IMR-90 (cell line): Measurements from ENCODE around the gene CYP27C1. TPM values are rescaled to one million over a fixed set of nuclear protein-coding genes. Genes with fewer than 3 reads are reported as not detected.

Source experiments
- ATAC-seq: fragments of 200-7000 bp; cut with Tn5 transposase; 2 replicates; pipeline ENCODE4 v1.9.1; 2020; ENCODE audit warnings: low read depth, mild to moderate bottlenecking, moderate library complexity
- BruUV-seq: library from RNA; stranded (reverse); fragments of 400-500 nt; replicated peaks from 2 replicates; lab custom pipeline; 2021; lab: Mats Ljungman, UMichigan
- CTCF ChIA-PET: fragments of 300-600 bp; formaldehyde crosslinking; extraction: SDS; loops from one replicate; lab custom pipeline; 2021; ENCODE audit warnings: antibody characterized with exemption; lab: Yijun Ruan, JAX
- POLR2A ChIA-PET: fragments of 300-600 bp; sonication (Branson Sonifier 250); formaldehyde crosslinking; loops from one replicate; lab custom pipeline; 2022; ENCODE audit warnings: antibody characterized with exemption; ENCODE audit not compliant: unreplicated experiment; lab: Charles Lee
- DNase-seq: peaks from one replicate; pipeline ENCODE4 v3.0.0; 2013
- H2AFZ ChIP-seq: replicated peaks from 2 replicates; pipeline ENCODE3; 2013; ENCODE audit warnings: low read length, mild to moderate bottlenecking; ENCODE audit not compliant: poor library complexity
- H2AK5ac ChIP-seq: 2 replicates; pipeline ENCODE4 v1.6.1; 2013; ENCODE audit warnings: low read depth, low read length, inconsistent platforms
- H2AK9ac ChIP-seq: replicated peaks from 2 replicates; pipeline ENCODE3; 2013; ENCODE audit warnings: mild to moderate bottlenecking, low read depth, low read length, moderate library complexity; ENCODE audit not compliant: poor library complexity
- H2BK120ac ChIP-seq: 2 replicates; pipeline ENCODE4 v1.6.1; 2013; ENCODE audit warnings: low read depth, low read length, inconsistent platforms
- H2BK15ac ChIP-seq: 3 replicates; pipeline ENCODE4 v1.6.1; 2013; ENCODE audit warnings: low read depth, low read length, inconsistent platforms
- H2BK20ac ChIP-seq: 2 replicates; pipeline ENCODE4 v1.6.1; 2013; ENCODE audit warnings: low read depth, mild to moderate bottlenecking, inconsistent platforms, low read length, moderate library complexity
- H2BK5ac ChIP-seq: 2 replicates; pipeline ENCODE4 v1.6.1; 2013; ENCODE audit warnings: mild to moderate bottlenecking, low read depth, low read length, inconsistent platforms; ENCODE audit not compliant: poor library complexity, severe bottlenecking
- H3K14ac ChIP-seq: replicated peaks from 2 replicates; pipeline ENCODE4 v1.6.1; 2013; ENCODE audit warnings: low read depth, low read length, inconsistent platforms
- H3K18ac ChIP-seq: 2 replicates; pipeline ENCODE4 v1.6.1; 2013; ENCODE audit warnings: low read depth, low read length, control low read depth
- H3K23ac ChIP-seq: 2 replicates; pipeline ENCODE4 v1.6.1; 2013; ENCODE audit warnings: low read depth, low read length, inconsistent platforms
- H3K27ac ChIP-seq: 2 replicates; pipeline ENCODE4 v1.5.1; 2013; ENCODE audit warnings: mild to moderate bottlenecking, control low read depth, low read length; ENCODE audit not compliant: insufficient read depth
- H3K27me3 ChIP-seq: 2 replicates; pipeline ENCODE4 v1.6.1; 2013; ENCODE audit warnings: low read length; ENCODE audit not compliant: control insufficient read depth, insufficient read depth
- H3K36me3 ChIP-seq: 2 replicates; pipeline ENCODE4 v1.6.1; 2013; ENCODE audit warnings: low read length, mixed read lengths; ENCODE audit not compliant: control insufficient read depth, insufficient read depth
- H3K4ac ChIP-seq: 2 replicates; pipeline ENCODE4 v1.6.1; 2013; ENCODE audit warnings: low read depth, low read length, inconsistent platforms
- H3K4me1 ChIP-seq: 2 replicates; pipeline ENCODE4 v1.6.1; 2013; ENCODE audit warnings: low read length, mixed read lengths; ENCODE audit not compliant: control insufficient read depth, insufficient read depth
- H3K4me2 ChIP-seq: 2 replicates; pipeline ENCODE4 v1.6.1; 2013; ENCODE audit warnings: low read depth, mild to moderate bottlenecking, control low read depth, low read length, moderate library complexity
- H3K4me3 ChIP-seq: 2 replicates; pipeline ENCODE4 v1.5.1; 2013; ENCODE audit warnings: low read depth, mild to moderate bottlenecking, control low read depth, low read length, moderate library complexity; ENCODE audit not compliant: insufficient read depth
- H3K56ac ChIP-seq: 2 replicates; pipeline ENCODE4 v1.6.1; 2013; ENCODE audit warnings: low read length, inconsistent platforms; ENCODE audit not compliant: insufficient read depth; ENCODE audit errors: extremely low read depth
- H3K79me1 ChIP-seq, 2 experiments: 2 replicates each; pipeline ENCODE4 v1.6.1; 2013; ENCODE audit warnings: low read length in 2 of 2, inconsistent platforms in 1 of 2, low read depth in 1 of 2
- H3K9ac ChIP-seq: 2 replicates; pipeline ENCODE4 v1.6.1; 2013; ENCODE audit warnings: low read depth, low read length, control low read depth
- H3K9me1 ChIP-seq: 2 replicates; pipeline ENCODE4 v1.6.1; 2013; ENCODE audit warnings: low read length, inconsistent platforms; ENCODE audit not compliant: insufficient read depth
- H3K9me3 ChIP-seq: 2 replicates; pipeline ENCODE4 v1.6.1; 2013; ENCODE audit warnings: low read length; ENCODE audit not compliant: control insufficient read depth, insufficient read depth
- H4K20me1 ChIP-seq: 2 replicates; pipeline ENCODE4 v1.6.1; 2013; ENCODE audit warnings: low read length, inconsistent platforms; ENCODE audit not compliant: insufficient read depth
- H4K5ac ChIP-seq: 2 replicates; pipeline ENCODE4 v1.6.1; 2013; ENCODE audit warnings: mild to moderate bottlenecking, low read depth, low read length, control low read depth
- H4K8ac ChIP-seq, 2 experiments: 2 replicates each; pipeline ENCODE4 v1.6.1; 2013; ENCODE audit warnings: low read depth in 2 of 2, low read length in 2 of 2, control low read depth in 1 of 2, inconsistent platforms in 1 of 2
- H4K91ac ChIP-seq: 2 replicates; pipeline ENCODE4 v1.6.1; 2013; ENCODE audit warnings: low read depth, low read length, inconsistent platforms; ENCODE audit not compliant: insufficient read depth
- BHLHE40 ChIP-seq: fragments of 150-350 bp; IDR thresholded peaks from 2 replicates; pipeline ENCODE4 v1.6.1; 2016; ENCODE audit warnings: mild to moderate bottlenecking, low read depth, low read length
- CEBPB ChIP-seq: IDR thresholded peaks from 2 replicates; pipeline ENCODE4 v1.6.1; 2012; ENCODE audit warnings: low read depth, low read length, improper control_type of control experiment
- CHD1 ChIP-seq: IDR thresholded peaks from 2 replicates; pipeline ENCODE4 v1.6.1; 2012; ENCODE audit warnings: low read depth, low read length, improper control_type of control experiment
- CTCF ChIP-seq: conservative IDR thresholded peaks from 2 replicates; pipeline ENCODE4 v1.5.1; 2012; ENCODE audit warnings: mild to moderate bottlenecking, low read depth, low read length, improper control_type of control experiment
- ELK1 ChIP-seq: fragments of 150-350 bp; IDR thresholded peaks from 2 replicates; pipeline ENCODE4 v1.6.1; 2016; ENCODE audit warnings: low read depth, mild to moderate bottlenecking, low read length, moderate library complexity, borderline replicate concordance
- FOS ChIP-seq: fragments of 150-350 bp; IDR thresholded peaks from 2 replicates; pipeline ENCODE4 v1.6.1; 2016; ENCODE audit warnings: low read depth, low read length
- MAFK ChIP-seq: IDR thresholded peaks from 2 replicates; pipeline ENCODE4 v1.6.1; 2012; ENCODE audit warnings: low read depth, low read length, improper control_type of control experiment
- MAZ ChIP-seq: IDR thresholded peaks from 2 replicates; pipeline ENCODE4 v1.6.1; 2012; ENCODE audit warnings: low read depth, mild to moderate bottlenecking, low read length, improper control_type of control experiment, moderate library complexity, borderline replicate concordance
- MXI1 ChIP-seq: IDR thresholded peaks from 2 replicates; pipeline ENCODE4 v1.6.1; 2012; ENCODE audit warnings: low read depth, mild to moderate bottlenecking, low read length, moderate library complexity, borderline replicate concordance
- NFE2L2 ChIP-seq: fragments of 150-350 bp; IDR thresholded peaks from 2 replicates; pipeline ENCODE4 v1.6.1; 2016; ENCODE audit warnings: low read depth, mild to moderate bottlenecking, low read length
- POLR2A ChIP-seq: IDR thresholded peaks from 2 replicates; pipeline ENCODE4 v1.6.1; 2012; ENCODE audit warnings: mild to moderate bottlenecking, low read depth, low read length
- RAD21 ChIP-seq: IDR thresholded peaks from 2 replicates; pipeline ENCODE4 v1.6.1; 2012; ENCODE audit warnings: low read length, improper control_type of control experiment
- RCOR1 ChIP-seq: IDR thresholded peaks from 2 replicates; pipeline ENCODE4 v1.6.1; 2012; ENCODE audit warnings: mild to moderate bottlenecking, low read length, improper control_type of control experiment; ENCODE audit not compliant: insufficient replicate concordance
- RFX5 ChIP-seq: IDR thresholded peaks from 2 replicates; pipeline ENCODE4 v1.8.0; 2012; ENCODE audit warnings: low read depth, mild to moderate bottlenecking, low read length, moderate library complexity
- SMC3 ChIP-seq: fragments of 150-350 bp; IDR thresholded peaks from 2 replicates; pipeline ENCODE4 v1.6.1; 2016; ENCODE audit warnings: low read depth, mild to moderate bottlenecking, antibody characterized with exemption, low read length, moderate library complexity
- USF2 ChIP-seq: fragments of 150-350 bp; IDR thresholded peaks from 2 replicates; pipeline ENCODE4 v1.6.1; 2017; ENCODE audit warnings: mild to moderate bottlenecking, antibody characterized with exemption, low read length, low read depth
- WGBS, 2 experiments: methylation state at CpG; one replicate each; pipeline versions ENCODE4 v1.1.5 to v1.1.7; 2013; ENCODE audit warnings: missing lambda C conversion rate in 2 of 2; ENCODE audit not compliant: insufficient read length in 1 of 2; ENCODE audit errors: extremely low coverage in 2 of 2; 5-methylcytosine and 5-hydroxymethylcytosine counted together
- dilution Hi-C: fragments of 300-500 bp; cut with HindIII; formaldehyde crosslinking; loops from one replicate; pipeline ENCODE4 v1.14.3; 2018; ENCODE audit warnings: low sequenced_read_pairs; ENCODE audit not compliant: unreplicated experiment
- in situ Hi-C: fragments of 300-500 bp; cut with MboI; formaldehyde crosslinking; loops from 3 replicates; pipeline ENCODE4 v1.14.3; 2019; ENCODE audit warnings: low sequenced_read_pairs, inconsistent platforms, mixed read lengths
- intact Hi-C: fragments of 100-400 bp; cut with micrococcal nuclease; formaldehyde crosslinking; loops from 2 replicates; pipeline ENCODE4 v1.10.0; 2022
- polyA plus RNA-seq, 3 experiments: library from polyadenylated mRNA; depleted of rRNA; stranded (reverse); fragments of >200 nt; gene quantifications; 2 replicates each; pipeline ENCODE4 v1.2.3, GENCODE V29; 2012; ENCODE audit warnings: low replicate concordance in 1 of 3
- total RNA-seq: library from RNA; depleted of rRNA; stranded (reverse); fragments of >200 nt; gene quantifications from 2 replicates; pipeline ENCODE4 v1.2.3, GENCODE V29; 2012

CYP27C1 gene
- total and polyA plus RNA-seq, 2 of the 4 experiments (the other 2 are of a cell fraction) = not detected

GRCh38 chr2:127235082-127235702, 15.1 kb upstream of the CYP27C1 start:
- H3K14ac ChIP-seq = no peak overlapping the region
- in situ Hi-C loops = no loop called here
- H3K4ac ChIP-seq = no peak overlapping the region
- H3K27ac ChIP-seq = no peak overlapping the region
- H3K9ac ChIP-seq = no peak overlapping the region
- H3K4me3 ChIP-seq = no peak overlapping the region
- no peak overlapping the region for H3K56ac ChIP-seq
- no TSS peak for BruUV-seq
- H3K4me2 ChIP-seq = no peak overlapping the region
- TF ChIP-seq MAFK (no peak), RCOR1 (no peak), POLR2A (no peak), FOS (no peak), CTCF (no peak), NFE2L2 (no peak), USF2 (no peak), CEBPB (no peak), MAZ (no peak), RAD21 (no peak), MXI1 (no peak), CHD1 (no peak), BHLHE40 (no peak), RFX5 (no peak), SMC3 (no peak), ELK1 (no peak)
- CTCF ChIA-PET = no interaction called here
- H3K27me3 ChIP-seq = peaks cover 11% of the 10 kb centered on the region
- no peak overlapping the region for H4K8ac ChIP-seq
- H2AK9ac ChIP-seq = no peak overlapping the region
- no peak overlapping the region for H4K91ac ChIP-seq
- no peak overlapping the region for H2BK20ac ChIP-seq
- H3K9me3 ChIP-seq = peaks cover 3% of the 10 kb centered on the region
- no peak overlapping the region for H2AK5ac ChIP-seq
- H4K5ac ChIP-seq = no peak overlapping the region
- H2AFZ ChIP-seq = no peak overlapping the region
- no peaks in the 10 kb centered on the region for H3K79me1 ChIP-seq
- WGBS, 2 experiments = 100% methylated on average over 1 of the region's 6 CpGs; no CpG with 5 or more reads in 1 of the 2 experiments
- H3K23ac ChIP-seq = no peak overlapping the region
- H3K9me1 ChIP-seq = no peaks in the 10 kb centered on the region
- no peak overlapping the region for H3K18ac ChIP-seq
- H2BK120ac ChIP-seq = no peak overlapping the region
- ATAC-seq (no peak), DNase-seq (no peak)
- POLR2A ChIA-PET = no interaction called here
- no peak overlapping the region for H2BK15ac ChIP-seq
- no peaks in the 10 kb centered on the region for H3K36me3 ChIP-seq
- dilution Hi-C loops = no loop called here
- H2BK5ac ChIP-seq = no peak overlapping the region
- H3K4me1 ChIP-seq = no peaks in the 10 kb centered on the region
- no peaks in the 10 kb centered on the region for H4K20me1 ChIP-seq
- intact Hi-C loops = no loop called here
